ENCODE results near the gene ACTR1A.
"Not testable (repeated sequence)": the region's sequence is repeated elsewhere in the genome, so short reads cannot be mapped to it uniquely, and the experiment has no call there.

The ACTR1A gene

DNA sequence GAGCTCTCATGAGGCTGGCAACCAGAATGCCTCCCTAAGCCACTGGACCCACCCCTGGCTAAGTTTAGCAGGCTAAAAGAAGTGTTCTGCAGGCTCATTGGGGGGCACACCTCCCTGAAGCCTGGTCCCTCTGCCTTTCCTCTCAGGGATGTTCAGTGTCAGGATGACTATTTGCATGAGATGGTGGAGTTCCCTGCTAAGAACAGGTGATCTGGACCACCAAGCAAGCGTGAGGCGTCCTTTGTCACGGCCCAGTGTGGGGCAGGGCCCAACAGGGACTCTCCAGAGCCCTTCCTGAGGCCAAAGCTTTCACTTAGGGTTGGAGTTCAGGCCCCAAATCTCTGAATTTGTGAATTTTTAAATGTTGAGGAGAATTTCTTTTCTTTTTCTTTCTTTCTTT lies 13.2 kb upstream of the ACTR1A start:
- no peak for DNase-seq

DNA sequence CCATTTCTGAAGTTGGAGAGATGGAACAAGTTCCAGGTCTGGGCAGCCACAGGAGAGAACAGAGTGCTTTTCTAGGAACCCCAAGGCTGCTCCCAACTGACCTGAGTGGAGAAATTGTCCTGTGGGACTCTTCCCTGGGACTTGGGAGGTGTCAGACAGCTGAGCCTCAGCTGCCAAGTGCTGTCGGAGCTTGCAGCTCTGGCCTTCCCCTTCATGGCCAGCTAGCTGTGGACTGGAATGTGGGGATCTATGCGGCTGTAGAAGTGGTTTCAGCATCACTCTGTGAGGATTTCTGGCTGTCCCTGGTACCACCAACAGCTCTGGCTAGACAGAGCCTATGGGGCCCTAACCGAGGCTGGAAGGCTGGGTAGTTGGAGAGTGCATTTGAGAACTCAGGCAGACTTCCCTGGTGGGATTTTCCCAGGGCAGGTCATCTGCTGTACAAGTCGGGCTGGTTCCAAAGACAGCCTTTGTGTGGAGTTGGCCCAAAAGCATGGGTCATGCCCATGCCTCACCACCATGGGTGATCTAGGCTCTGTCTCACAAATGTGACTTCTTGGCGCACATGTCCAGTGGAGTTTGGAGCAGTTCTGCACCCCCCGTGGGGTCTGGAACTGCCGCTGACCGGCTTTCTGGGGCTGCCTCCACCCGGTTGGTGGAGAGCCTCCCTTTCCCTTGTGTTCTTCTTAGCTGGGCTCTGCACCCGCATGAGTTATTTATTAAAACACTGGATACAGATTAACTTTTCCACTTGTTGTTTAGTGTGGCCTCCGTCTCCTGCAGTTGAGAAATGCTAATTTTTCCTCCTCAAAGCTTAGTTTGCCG lies 12.2 kb upstream of the ACTR1A start:
- DNase-seq: peak in 1 of 56 donors; percentile 18

DNA sequence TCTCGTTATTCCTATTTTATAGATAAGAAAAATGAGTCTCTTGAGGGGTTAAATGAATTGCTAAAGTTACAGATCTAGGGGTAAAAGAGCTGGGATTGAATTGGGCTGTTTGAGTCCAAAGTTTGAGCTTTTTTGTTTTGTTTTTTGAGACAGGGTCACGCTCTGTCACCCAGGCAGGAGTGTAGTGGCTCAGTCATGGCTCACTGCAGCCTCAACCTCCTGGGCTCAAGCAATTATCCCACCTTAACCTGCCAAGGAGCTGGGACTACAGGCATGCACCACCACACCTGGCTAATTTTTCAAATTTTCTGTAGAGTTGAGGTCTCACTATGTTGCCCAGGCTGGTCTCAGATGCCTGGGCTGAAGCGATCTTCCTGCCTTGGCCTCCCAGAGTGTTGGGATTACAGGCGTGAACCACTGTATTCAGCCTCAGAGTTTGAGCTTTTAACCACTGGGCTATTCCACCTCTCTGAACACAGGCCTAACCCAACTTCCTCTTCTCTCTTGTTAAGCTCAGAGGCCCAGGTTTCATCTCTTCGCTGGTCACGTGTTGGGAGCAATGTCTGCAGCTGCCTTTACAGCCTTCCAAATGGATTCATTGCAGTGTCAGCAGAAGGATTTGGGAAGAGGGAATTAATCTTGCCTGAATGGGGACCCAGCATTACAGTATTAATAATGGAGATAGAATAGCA lies 9.2 kb upstream of the ACTR1A start:
- DNase-seq: peak in 1 of 56 donors; percentile 19

DNA sequence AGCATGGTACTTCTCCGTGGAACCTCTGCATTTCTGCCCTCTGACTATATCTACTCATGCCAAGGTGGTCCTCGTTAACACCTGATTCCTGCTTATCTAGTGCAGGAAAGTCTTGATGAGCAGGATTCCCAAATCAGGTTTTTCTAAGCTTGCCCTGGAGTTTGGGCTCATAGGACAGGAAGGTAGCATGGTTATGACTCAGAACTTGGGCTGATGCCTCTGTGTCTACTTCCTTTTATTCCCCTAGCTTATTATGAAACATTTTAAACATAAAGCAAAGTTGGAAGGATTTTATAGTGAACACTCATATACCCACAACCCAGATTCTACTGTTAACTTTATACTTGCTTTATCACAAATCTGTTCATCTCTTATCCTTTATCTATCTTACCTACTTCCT lies 6.9 kb upstream of the ACTR1A start:
- DNase-seq: no peak

DNA sequence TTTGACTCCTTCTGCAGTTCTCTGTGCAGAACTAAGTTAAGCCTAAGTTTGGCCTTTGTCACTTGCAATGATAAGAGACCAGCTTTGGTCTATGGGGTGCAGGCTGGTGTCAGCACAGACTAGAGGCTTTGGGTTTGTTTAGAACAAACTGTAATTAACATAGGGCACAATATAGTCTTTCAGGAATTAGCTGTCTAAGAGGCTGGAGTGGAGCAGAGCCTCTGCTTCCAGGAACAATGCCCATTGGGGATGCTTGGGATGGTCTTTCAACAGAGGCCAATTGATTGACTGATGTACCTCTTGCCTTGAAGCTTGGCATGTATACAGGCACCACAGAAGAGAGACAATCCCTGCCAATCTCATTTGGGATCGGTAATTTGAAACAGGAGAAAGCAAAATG lies 6.0 kb upstream of the ACTR1A start:
- peak in 7 of 56 donors; percentile 15 to 40 (median 25) for DNase-seq

DNA sequence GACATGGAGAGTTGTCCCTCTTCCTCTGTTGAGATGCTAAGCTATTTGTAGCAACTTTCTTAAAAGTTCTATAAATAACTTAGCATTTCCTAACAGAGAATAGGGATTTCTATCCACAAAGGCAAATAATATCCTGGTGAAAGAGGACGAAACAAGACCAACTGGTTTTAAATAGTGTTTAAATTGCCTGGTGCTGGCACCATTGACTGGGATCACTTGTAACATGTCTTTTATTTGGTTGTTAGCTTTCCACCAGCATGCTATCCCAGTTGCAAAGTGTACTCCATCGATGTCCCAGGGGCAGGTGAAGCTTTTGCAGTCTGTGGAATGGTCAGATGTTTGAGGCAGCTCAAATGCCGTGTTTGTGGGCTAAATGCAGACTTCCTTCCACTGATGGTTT lies 5.0 kb upstream of the ACTR1A start:
- no peak for DNase-seq

DNA sequence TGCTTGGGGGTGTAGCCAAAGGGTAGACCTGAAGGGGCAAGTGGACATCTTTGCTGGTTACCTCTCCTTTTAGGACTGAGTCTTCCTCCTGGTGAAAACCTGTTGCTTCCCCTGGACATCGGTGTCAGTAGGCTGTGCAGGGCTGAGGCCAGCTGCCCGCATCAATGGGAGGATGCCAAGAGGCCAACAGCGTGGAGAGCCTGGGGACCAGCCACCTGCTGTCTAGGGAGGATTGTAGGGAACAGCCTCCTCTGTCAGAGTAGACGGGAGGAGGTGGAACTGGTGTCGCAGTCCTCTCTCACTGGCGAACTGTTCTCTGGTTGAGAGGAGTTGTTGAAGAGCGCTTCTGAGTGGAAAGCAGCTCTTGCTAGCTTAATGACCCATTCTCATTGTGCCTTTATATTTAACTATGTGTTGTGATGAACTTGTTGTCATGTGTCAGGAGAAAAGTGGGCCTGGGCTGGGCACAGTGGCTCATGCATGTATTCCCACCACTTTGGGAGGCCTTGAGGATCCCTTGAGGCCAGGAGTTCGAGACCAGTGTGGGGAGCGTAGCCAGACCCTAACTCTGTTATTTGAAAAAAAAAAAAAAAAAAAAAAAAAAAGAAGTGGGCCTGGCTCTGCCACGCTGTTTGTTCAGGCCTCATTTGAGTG lies 3.1 kb upstream of the ACTR1A start:
- peak in 4 of 56 donors; percentile 5 to 22 (median 16) for DNase-seq

DNA sequence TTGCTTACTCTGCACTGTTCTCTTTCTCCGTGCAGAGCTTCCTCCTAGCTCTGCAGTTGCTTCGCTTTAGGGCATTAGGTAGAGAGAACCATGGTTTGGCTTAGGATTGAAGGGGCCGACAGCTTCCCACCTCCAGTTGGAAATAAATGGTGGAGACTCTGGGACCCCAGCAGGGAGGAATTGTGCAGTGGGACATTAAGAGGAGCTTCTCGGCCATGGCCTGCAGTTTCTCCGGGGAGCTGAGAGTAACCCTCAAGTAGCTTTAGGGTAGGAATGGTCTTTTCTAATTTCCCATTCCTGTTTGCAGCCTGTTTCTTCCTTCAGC lies 2.4 kb upstream of the ACTR1A start:
- peak in 5 of 56 donors; percentile 18 to 48 (median 31) for DNase-seq

DNA sequence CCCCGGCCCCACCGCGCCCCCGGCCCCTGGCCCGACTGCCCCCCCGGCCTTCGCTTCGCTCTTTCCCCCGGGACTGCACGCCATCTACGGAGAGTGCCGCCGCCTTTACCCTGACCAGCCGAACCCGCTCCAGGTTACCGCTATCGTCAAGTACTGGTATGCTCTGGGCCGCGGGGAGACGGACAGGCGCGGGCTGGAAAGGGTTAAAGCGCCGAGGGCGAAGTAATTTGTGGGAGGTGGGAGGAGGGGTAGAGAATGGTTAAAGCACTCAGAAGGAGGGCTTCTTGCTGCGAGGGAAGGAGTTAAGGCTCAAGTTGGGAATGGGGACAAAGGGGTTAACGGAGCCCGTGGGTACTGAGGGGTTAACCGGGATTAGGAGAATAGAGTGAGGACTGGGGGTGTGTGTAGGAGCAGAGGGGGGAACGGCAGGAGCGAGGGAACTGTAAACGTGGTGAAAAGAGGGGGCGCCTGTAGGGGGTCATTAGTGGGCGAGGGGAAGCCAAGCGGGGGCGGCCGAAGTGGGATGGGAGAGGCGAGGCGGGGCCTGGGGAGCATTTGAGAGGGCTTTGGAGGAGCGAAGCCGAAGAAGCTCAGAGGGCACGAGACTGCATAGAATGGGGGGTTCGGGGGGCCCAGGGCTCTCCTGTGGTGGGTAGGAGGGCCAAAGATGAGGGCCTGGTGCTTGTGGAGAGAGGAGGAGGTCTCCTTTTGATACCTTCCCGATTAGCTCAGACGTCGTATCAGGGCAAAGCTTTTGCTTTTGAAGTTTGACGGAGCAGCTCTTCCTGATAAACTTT lies 1.9 kb upstream of the ACTR1A start:
- DNase-seq: peak in 9 of 56 donors; percentile 9 to 54 (median 31)

DNA sequence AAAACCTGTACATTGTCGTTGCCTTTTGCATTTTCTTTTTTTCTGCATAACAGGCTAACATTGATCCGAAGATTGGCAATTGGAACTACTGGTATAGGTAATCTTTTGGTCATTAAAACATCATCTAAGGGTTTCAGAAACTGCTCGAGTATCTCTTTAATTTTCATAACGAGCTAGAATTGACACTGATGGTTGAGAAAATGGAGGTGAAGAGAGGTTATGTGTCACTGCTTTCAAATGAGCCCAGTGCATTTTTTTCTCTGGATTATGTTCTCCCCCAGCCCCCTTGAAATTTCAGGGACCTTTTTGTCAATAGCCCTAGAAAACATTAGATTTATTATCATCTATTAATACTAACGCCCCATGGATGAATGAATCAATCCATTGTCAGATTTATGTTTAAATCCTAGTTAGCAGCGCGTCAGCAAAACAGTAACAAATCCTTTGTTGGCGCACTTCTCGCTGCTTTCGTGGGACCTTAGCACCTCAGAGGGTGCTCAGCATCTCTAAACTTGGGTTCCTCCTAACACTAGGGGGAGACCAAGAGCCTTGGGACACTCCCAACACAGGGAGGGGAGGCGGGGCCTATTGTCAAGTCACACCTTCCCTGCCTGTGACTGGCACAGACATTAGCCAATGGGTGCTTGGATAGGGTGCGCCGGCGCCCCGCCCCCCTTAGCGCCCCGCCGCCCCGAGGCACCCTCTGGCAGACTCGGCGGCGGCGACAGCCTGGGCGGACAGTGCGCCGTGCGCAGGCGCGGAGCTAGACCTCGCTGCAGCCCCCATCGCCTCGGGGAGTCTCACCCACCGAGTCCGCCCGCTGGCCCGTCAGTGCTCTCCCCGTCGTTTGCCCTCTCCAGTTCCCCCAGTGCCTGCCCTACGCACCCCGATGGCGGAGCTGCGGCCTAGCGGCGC lies 1.0 kb upstream of the ACTR1A start, which contains the start of gene SUFU:
Gene SUFU, plus strand, starts transcription at position 709 of the 915 bp plus-strand sequence. Its CDS starts 181 bp downstream, at position 890.
- peak; percentile 10 to 99 (median 96) for DNase-seq

DNA sequence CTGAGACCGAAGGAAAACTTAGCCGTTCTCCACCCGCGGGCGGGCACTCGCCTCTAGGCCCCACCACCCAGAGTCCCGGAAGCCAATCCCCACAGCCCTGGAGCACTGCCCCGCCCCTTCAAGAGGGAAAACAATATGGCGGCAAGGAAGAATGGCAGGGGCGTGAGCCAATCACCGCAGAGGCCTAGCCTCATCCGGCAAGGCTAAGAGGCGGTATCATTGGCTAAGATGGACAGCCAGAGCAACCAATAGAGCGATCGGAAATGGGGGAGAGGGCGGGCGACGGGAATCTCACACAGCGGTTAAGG lies 529 bp downstream of the ACTR1A start:
- DNase-seq: peak; percentile 85 to 100 (median 99)

DNA sequence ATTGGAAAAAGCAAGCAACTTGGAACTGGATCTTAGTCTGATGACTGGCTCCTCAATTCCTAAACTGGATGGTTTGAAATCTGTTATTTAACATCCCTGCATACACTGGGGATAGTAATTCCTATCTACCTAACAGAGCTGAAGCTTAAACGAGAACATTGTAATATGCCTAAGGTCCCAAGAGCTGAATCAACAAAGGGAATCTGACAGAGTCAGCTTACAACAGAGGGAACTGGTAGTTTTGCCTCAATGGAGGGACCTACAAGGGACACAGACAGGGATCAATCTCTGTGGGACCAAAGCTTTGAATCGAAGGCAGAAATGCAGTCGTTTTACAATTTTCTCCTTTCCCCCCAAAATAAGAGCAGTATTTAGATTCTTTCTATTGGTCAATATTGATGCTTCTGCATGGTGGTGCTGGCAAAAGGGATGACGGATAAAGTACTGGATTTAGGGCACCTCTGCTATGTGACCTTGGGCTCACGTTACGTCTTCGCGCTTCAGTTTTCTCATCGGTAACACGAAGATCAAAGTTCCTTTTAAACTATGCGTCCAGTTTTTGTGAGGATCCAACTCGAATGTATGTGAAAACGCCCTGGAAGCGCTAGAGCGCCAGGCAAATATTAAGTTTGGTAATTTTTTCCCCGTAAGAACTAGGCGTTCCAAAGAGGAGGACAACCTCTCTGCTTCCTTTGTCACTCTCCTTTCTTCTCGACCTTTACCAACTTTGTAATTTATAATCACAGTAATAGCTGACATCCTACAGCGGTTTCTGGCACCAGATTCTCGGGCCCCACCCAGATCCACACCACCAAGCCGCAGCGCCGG lies 1.1 kb downstream of the ACTR1A start:
- DNase-seq: no peak

DNA sequence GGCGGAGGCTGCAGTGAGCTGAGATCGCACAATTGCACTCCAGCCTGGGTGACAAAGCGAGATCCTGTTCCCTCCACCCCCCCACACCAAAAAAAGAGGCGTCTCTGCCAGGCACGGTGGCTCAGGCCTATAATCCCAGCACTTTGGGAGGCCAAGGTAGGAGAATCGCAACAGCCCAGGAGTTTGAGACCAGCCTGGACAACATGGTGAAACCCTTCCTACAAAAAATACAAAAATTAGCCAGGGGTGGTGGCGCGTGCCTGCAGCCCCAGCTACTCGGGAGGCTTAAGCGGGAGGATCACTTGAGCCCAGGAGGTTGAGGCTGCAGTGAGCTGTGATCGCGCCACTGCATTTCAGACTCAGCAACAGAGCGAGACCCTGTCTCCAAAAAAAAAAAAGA lies 1.8 kb downstream of the ACTR1A start:
- DNase-seq: not testable (repeated sequence)

DNA sequence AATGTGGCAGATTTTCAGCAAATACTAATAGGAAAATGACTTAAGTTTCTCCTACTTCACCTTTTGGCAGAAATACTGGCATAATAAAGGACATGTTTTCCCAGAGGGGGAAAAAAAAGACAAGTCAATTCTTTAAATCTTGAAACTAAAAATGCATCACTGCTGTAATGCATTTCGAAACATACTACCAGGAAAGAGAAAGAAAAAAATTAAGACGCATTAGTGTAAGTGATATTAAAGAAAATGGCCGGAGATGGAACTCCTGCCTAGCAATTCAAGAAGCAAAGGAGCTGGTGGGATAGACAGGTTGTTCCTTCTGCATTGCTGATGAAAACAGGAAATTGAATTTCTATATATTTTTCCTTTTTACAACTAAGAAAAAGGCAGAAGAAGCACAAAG lies 3.2 kb downstream of the ACTR1A start:
- DNase-seq: no peak

DNA sequence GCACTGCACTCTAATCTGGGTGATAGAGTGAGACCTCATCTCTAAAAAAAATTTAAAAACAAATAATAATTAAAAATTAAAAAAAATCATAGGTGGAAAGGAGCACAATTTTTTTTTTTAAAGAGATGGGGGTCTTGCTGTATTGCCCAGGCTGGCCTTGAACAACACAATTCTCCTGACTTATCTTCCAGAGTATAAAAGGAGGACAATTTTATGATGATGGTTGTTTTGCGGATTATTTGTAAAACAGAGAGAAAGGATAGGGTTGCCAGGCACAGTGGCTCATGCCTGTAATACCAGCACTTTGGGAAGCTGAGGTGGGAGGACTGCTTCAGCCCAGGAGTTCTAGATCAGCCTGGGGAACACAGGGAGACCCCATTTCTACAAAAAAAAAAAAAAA lies 5.0 kb downstream of the ACTR1A start:
- no peak for DNase-seq

DNA sequence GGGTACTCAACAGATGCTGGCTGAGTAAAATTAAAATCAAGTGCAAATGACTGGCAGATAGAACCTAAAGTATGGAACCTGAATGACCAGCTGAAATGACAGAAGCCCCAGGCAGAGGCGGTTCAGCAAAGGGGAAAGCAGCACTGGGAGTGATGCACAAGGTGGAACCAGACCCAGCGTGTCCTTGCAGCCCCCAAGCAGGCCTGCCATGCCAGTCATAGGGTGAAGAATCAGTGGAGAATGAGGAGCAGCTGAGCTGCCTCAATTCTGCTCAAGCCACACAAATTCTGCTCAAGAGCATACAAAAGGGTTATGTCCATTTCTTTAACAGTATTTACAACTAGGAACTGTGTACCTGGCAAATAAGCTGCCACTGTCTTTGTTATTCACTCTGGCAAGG lies 8.7 kb downstream of the ACTR1A start:
- DNase-seq: no peak

DNA sequence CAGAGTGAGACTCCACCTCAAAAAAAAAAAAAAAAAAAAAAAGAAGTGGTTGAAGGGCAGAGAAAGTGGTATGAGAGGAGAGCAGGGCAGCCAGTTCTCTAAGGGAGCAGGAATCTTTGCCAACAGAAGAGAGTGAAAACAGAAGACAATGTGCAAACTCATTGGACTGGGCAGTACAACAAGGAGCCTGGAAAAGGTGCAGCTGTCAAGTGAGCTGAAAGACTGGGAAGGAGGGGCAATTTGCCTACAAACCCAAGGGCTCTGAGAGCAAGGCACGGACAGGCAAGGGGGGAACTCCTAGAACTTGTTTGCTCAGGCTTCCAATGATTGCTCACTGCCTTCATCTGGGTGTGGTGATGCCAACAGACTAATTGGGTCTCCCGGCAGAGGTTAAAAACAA lies 9.5 kb downstream of the ACTR1A start:
- peak in 19 of 56 donors; percentile 8 to 77 (median 36) for DNase-seq

DNA sequence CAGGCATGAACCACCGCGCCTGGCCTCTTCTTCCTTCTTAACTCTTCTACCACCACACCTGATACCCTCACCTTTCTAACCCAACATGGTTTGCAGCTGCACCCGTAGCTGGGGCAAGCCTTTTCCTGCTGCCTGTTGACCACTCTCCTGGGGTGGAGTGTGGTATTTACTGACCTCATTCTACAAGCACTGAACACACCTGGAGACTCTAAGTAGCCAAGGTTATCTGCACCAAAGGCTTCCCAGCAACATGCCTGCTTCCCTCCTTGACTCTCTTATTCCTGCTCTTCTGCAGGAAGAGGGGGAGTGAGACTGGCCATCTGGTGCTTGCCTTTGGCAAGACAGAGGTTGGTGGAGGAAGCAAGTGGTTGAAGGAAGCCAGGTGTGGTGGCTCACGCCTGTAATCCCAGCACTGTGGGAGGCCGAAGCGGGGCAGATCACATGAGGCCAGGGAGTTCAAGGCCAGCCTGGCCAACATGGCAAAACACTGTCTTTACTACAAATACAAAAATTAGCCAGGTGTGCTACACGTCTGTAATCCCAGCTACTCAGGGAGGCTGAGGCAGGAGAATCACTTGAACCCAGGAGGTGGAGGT lies 10.1 kb downstream of the ACTR1A start:
- DNase-seq: no peak

DNA sequence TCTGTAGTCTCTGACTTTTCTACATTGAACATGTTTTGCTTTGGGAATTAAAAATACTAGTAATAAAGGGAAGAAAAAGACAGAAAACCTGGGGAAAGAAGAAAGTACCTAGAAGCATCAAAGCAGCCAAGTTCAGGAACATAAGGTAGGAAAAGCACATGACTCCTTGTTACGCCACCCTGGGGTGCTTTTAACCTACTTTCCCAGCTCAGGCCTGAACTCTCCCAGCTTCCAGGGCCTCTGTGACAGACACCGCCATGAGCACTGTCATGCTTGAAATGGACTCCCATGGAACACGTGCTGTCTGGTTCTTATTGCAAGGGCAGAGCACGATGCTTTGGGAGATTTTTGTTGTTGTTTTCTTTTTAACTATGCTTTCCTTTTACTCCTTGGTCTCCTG lies 11.4 kb downstream of the ACTR1A start:
- DNase-seq: no peak
